Measurements from ENCODE around the gene CLEC18B. TPM values are rescaled to one million over a fixed set of nuclear protein-coding genes. Genes with fewer than 3 reads are reported as not detected.
"Not testable (repeated sequence)": the region's sequence is repeated elsewhere in the genome, so short reads cannot be mapped to it uniquely, and the experiment has no call there.

Gene CLEC18B
- total RNA-seq, result 0.09 and 0.30 TPM in 2 replicates

DNA sequence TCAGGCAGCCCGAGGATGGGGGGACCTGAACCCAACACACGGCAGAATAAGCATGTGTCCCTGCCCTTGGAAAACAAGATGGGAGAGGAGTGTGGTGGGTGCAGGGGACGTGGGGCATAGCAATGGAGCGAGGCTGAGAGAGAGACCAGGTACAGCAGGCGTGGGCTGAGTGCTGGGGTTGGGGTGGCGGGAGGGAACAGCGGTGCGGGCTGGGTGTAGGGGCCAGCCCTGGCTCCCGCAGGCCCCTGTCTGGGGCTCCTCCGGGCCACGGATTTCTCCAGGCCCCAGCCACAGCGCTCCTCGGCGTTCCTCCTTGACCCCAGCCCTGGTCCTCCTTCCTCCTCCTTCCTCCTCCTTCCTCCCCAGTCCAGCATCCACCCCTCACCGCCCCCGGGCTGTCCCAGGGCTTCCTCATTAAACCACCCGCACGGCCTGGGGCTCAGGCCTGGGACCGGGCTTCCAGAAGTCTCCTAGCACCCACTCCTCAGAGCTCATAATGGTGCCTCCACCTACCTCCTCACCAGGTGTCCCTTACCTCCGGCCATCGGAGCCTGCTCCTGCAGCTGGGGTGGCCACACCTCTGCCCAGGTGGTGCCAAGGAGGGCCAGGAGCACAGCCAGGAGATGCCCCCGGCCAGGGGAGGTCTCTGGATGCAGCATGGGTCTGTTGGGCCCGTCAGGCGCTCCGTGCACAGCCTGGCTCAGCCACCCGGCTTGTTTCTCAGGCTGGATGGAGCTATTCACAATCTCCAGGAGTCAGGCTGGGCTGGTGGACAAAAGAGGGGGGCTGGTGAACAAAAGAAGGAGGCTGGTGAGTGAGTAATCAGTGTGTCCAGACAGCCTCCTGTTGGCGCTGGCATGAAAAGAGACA lies at the start of gene CLEC18B:
Gene CLEC18B, minus strand, starts transcription at position 867 of the 870 bp plus-strand sequence. Its CDS starts 208 bp downstream, at position 659.
- H3K27me3 Mint-ChIP-seq (ENCODE audit: low read depth); H3K4me1 Mint-ChIP-seq (ENCODE audit: low read depth); intact Hi-C loops (cut with micrococcal nuclease); H3K9me3 Mint-ChIP-seq; DNase-seq (ENCODE audit: low spot score); H3K27ac Mint-ChIP-seq; H3K36me3 Mint-ChIP-seq (ENCODE audit: low read depth); H3K4me3 Mint-ChIP-seq (ENCODE audit: low read depth): not testable (repeated sequence)

DNA sequence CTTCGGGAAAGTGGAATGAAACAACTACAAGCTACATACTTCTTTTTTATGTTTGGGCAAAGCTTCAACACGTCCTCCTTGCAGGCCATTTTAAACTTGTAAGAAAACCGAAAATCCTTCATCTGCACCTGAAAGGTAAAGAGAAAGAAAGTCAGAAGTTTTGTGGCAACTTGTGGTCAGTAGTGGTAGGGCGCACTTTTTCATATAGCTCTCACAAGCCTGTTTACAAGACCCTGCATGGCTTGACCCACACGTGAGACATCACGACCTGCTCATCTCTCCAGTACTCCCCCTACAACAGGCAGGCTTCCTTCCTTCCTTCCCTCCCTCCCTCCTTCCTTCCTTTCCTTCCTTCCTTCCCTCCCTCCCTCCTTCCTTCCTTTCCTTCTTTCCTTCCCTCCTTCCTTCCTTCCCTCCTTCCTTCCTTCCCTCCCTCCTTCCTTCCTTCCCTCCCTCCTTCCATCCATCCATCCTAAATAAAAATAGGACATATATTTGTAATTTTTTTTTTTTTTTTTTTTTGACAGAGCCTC lies 48.7 kb upstream of the CLEC18B start:
- H3K27ac Mint-ChIP-seq, result no peak overlapping the region
- intact Hi-C loops (cut with micrococcal nuclease), result no loop called here
- H3K27me3 Mint-ChIP-seq (ENCODE audit: low read depth), result no peaks in the 10 kb centered on the region
- no peaks in the 10 kb centered on the region for H3K9me3 Mint-ChIP-seq
- DNase-seq (ENCODE audit: low spot score), result no peak
- peaks cover 87% of the 10 kb centered on the region for H3K36me3 Mint-ChIP-seq (ENCODE audit: low read depth)
- peaks cover 22% of the 10 kb centered on the region for H3K4me1 Mint-ChIP-seq (ENCODE audit: low read depth)
- no peak overlapping the region for H3K4me3 Mint-ChIP-seq (ENCODE audit: low read depth)

DNA sequence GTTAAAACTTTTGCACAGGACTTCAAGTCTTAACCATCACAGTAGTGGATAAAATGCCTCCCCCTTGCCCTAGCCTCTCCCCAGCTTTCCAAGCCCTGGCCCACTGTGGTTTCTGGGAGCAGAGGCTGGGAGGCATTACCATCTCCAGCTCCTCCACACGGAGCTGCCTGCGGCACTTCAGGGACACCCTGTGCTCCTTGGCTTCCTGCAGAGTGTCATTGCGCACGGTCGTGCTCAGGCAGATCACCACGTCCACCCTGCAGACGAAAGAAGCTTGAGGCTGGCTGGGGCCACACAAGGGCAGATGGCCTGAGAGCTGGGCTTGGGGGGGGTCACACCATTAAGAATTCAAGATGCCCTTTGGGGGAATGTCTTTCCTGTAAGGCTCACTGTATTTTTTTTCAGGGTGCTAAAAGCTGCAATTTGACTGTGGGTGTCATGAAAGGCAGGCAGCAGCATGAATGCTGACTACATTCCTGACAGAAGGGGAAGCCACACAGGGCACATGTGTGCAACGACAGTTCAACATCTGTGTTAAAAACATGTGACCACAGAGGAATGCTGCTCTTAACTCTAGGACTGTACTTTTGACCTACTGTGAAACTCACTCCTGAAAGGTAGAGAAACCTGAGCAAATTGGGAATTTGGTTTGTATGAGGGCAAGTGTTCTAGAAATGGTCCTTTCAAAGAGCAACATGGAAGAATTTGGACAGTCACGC lies 47.7 kb upstream of the CLEC18B start:
- intact Hi-C loops (cut with micrococcal nuclease), result no loop called here
- Mint-ChIP-seq H3K9me3 (no peaks in the 10 kb centered on the region), H3K36me3 (ENCODE audit: low read depth) (peaks cover 87% of the 10 kb centered on the region), H3K4me1 (ENCODE audit: low read depth) (peaks cover 22% of the 10 kb centered on the region), H3K27ac (no peak overlapping the region), H3K4me3 (ENCODE audit: low read depth) (no peak overlapping the region), H3K27me3 (ENCODE audit: low read depth) (no peaks in the 10 kb centered on the region)
- DNase-seq (ENCODE audit: low spot score), result no peak

DNA sequence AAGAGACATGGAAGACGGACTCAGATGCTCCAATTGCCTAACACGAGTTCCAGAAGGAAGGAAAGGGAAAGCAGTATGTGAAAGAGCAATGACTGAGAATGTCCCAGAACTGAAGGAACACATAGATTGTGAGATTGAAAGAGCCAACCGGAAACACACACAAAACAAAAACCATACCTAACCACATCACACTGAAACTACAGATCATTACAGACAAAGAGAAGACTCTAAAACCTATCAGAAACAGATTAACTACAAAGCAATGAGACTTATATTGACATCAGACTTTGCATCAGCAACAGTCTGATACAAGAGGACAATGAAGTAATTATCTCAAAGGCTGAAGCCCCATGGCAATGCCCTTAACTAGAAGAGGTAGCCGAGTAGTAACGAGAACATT lies 45.6 kb upstream of the CLEC18B start:
- Mint-ChIP-seq H3K36me3 (ENCODE audit: low read depth) (peaks cover 93% of the 10 kb centered on the region), H3K27me3 (ENCODE audit: low read depth) (no peaks in the 10 kb centered on the region), H3K27ac (no peak overlapping the region), H3K4me3 (ENCODE audit: low read depth) (no peak overlapping the region), H3K9me3 (no peaks in the 10 kb centered on the region), H3K4me1 (ENCODE audit: low read depth) (peaks cover 22% of the 10 kb centered on the region)
- DNase-seq (ENCODE audit: low spot score), result no peak
- intact Hi-C loops (cut with micrococcal nuclease), result loop anchor here (2.0 kb wide), 2 partner anchors 28 to 142 kb away; no protein-coding TSS in a partner anchor

DNA sequence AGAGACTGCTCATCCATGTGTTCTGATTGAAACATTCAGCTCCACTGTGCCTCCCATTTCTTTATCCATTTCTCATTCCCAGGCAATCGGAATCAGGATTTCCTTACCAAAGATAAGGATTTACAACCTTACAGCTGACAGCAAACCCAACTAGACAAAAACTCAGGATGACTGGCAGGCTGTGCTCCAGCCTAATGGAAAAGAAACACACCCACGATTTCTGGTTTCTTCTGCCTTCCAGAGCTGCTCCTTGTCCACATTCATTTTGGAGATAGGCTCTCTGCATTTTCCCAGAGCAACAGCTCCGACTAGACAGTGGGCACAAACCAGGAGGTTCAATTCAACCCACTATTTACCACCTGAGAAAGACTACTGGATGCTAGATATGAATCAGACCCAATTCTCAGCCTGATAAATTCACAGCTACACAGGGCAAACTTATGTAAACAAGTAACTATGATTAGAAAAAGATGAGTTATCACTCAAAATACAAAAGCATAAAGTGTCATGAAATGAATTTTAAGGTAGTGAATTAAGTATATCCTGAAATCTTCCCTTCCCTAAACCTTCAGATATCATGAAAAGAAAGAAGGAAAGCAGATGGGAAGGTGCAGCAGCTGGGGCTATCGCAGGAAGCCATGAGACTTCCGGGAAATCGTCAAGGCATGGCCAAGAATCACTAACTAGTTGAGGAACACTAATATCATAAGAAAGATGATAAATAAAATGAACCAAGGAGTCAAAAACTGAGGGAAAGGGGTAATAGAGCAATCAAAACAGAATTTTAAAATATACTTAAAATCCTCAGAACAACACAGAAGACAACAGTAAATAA lies 44.8 kb upstream of the CLEC18B start:
- no peak overlapping the region for H3K4me3 Mint-ChIP-seq (ENCODE audit: low read depth)
- H3K36me3 Mint-ChIP-seq (ENCODE audit: low read depth), result peaks cover 90% of the 10 kb centered on the region
- H3K4me1 Mint-ChIP-seq (ENCODE audit: low read depth), result peaks cover 22% of the 10 kb centered on the region
- H3K27ac Mint-ChIP-seq, result no peak overlapping the region
- intact Hi-C loops (cut with micrococcal nuclease), result loop anchor here (2.0 kb wide), 2 partner anchors 27 to 143 kb away; no protein-coding TSS in a partner anchor
- no peaks in the 10 kb centered on the region for H3K9me3 Mint-ChIP-seq
- DNase-seq (ENCODE audit: low spot score), result no peak
- no peaks in the 10 kb centered on the region for H3K27me3 Mint-ChIP-seq (ENCODE audit: low read depth)

DNA sequence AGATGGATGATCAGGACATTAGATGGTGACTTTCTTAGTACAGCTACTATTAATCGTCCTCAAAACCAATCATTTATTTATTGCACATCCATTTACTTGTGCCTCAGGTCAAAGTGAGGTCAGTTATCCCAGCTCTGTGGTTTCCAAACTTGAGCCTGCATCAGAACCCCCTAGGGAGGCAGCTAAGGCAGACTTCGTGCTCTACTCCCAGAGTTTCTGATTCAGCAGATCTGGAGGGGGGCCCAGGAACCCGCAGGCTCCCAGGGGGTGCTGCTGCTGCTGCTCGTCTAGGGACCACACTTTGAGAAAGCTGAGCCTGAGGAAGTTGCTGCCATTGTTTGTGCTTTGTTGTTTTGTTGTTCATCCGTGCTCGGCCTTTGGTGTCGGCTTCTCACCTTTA lies 44.0 kb upstream of the CLEC18B start:
- no peaks in the 10 kb centered on the region for H3K27me3 Mint-ChIP-seq (ENCODE audit: low read depth)
- no peak for DNase-seq (ENCODE audit: low spot score)
- H3K27ac Mint-ChIP-seq, result no peak overlapping the region
- intact Hi-C loops (cut with micrococcal nuclease), result no loop called here
- H3K9me3 Mint-ChIP-seq, result no peaks in the 10 kb centered on the region
- H3K4me1 Mint-ChIP-seq (ENCODE audit: low read depth), result peaks cover 22% of the 10 kb centered on the region
- H3K4me3 Mint-ChIP-seq (ENCODE audit: low read depth), result no peak overlapping the region
- H3K36me3 Mint-ChIP-seq (ENCODE audit: low read depth), result peaks cover 93% of the 10 kb centered on the region

DNA sequence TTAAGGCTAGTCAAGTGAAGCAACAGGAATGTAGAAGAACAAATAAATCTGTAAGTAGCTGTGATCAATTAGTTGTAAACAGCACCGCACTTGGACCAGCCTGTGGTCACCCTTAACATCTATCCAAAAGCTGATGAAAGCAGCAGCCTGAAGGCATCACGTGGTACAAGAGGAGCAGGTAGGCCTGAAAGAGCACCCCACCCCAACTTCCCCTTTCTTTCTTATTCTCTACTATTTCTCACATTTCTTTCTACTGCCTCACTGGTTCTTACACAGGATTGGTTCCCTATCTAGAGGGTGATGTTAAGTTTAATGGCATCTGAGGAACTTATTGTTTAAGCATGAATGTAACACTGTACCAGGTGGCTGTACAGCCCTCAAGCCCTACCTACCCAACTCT lies 42.6 kb upstream of the CLEC18B start:
- Mint-ChIP-seq H3K4me3 (ENCODE audit: low read depth) (no peak overlapping the region), H3K4me1 (ENCODE audit: low read depth) (peaks cover 22% of the 10 kb centered on the region), H3K36me3 (ENCODE audit: low read depth) (peaks cover 86% of the 10 kb centered on the region), H3K9me3 (no peaks in the 10 kb centered on the region), H3K27ac (no peak overlapping the region), H3K27me3 (ENCODE audit: low read depth) (no peaks in the 10 kb centered on the region)
- DNase-seq (ENCODE audit: low spot score), result no peak
- intact Hi-C loops (cut with micrococcal nuclease), result no loop called here

DNA sequence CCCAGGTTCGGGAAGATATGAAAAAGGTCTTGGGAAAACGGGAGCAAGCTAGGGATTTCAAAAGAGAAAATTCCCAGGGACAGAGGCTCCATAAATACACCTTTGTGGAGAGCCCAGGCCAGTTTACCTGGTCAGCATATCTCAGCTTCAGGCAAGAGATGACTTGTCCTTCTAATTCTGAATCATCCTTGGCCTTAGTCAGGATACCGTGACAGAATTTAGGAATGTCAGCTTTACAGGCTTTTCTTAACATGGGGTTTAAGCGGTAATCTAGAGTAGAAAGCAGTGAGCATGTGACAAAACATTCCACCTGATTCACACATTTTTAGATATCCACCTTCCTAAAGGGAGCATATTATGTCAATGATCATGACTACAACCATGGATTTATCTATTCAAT lies 41.1 kb upstream of the CLEC18B start:
- intact Hi-C loops (cut with micrococcal nuclease), result no loop called here
- Mint-ChIP-seq H3K27ac (no peak overlapping the region), H3K27me3 (ENCODE audit: low read depth) (no peaks in the 10 kb centered on the region), H3K4me3 (ENCODE audit: low read depth) (no peak overlapping the region), H3K4me1 (ENCODE audit: low read depth) (peaks cover 17% of the 10 kb centered on the region), H3K9me3 (no peaks in the 10 kb centered on the region), H3K36me3 (ENCODE audit: low read depth) (peaks cover 82% of the 10 kb centered on the region)
- no peak for DNase-seq (ENCODE audit: low spot score)

DNA sequence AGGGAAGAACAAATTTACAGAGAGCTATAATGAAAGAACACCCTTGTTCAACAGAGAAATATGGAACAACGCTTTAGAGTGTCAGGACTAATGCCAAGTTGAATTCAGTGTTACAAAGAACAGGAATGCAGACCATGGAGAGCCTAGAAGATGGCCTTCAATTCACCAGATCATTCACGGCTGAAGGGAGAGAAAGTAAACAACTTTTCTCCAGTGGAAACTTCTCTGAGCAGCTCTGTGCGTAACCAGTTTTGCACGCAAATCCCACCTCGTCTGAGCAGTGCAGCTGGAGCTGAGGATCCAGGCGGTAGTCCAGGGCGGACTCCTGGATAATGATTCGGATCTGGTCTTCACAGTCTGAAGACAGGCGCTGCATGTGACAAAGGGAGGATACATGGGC lies 40.5 kb upstream of the CLEC18B start:
- H3K27me3 Mint-ChIP-seq (ENCODE audit: low read depth), result no peaks in the 10 kb centered on the region
- DNase-seq (ENCODE audit: low spot score), result no peak
- peaks cover 12% of the 10 kb centered on the region for H3K4me1 Mint-ChIP-seq (ENCODE audit: low read depth)
- no peak overlapping the region for H3K27ac Mint-ChIP-seq
- H3K4me3 Mint-ChIP-seq (ENCODE audit: low read depth), result no peak overlapping the region
- no peaks in the 10 kb centered on the region for H3K9me3 Mint-ChIP-seq
- intact Hi-C loops (cut with micrococcal nuclease), result no loop called here
- H3K36me3 Mint-ChIP-seq (ENCODE audit: low read depth), result peaks cover 78% of the 10 kb centered on the region

DNA sequence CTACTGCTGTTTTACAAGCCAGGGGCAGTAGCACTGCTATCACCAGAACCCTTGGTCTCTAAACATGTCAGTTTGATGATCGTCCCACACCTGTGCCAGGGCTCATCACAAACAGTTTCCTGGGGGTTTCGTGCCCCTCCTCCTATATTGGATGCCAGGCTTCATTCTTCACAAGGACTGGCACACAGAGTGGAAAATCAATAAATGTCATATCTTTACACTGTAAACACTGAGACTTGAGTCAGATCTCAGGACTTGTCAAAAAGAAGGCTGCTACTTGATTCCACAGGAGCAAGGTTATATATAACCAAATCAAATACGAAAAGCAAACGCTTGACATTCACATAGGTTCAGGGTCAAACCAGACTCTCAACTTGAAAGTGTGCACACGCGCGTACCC lies 39.3 kb upstream of the CLEC18B start:
- Mint-ChIP-seq H3K27me3 (ENCODE audit: low read depth) (no peaks in the 10 kb centered on the region), H3K4me3 (ENCODE audit: low read depth) (no peak overlapping the region), H3K36me3 (ENCODE audit: low read depth) (peaks cover 77% of the 10 kb centered on the region), H3K9me3 (no peaks in the 10 kb centered on the region), H3K4me1 (ENCODE audit: low read depth) (peaks cover under 1% of the 10 kb centered on the region), H3K27ac (no peak overlapping the region)
- intact Hi-C loops (cut with micrococcal nuclease), result no loop called here
- DNase-seq (ENCODE audit: low spot score), result no peak

DNA sequence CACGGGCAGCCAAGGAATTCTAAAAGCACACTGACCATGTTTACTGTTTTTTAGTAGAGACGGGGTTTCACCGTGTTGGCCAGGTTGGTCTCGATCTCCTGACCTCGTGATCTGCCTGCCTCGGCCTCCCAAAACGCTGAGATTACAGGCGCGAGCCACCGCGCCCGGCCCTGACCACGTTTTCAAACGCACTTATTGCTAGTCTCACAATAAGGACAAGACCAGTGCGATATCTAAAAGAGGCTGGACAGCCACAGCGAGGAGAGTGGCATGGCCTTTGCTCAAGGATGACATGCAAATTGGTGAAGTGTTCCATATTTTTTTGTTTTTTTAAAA lies 35.0 kb upstream of the CLEC18B start:
- H3K36me3 Mint-ChIP-seq (ENCODE audit: low read depth), result peaks cover 64% of the 10 kb centered on the region
- no peak overlapping the region for H3K27ac Mint-ChIP-seq
- no peaks in the 10 kb centered on the region for H3K4me1 Mint-ChIP-seq (ENCODE audit: low read depth)
- H3K9me3 Mint-ChIP-seq, result no peaks in the 10 kb centered on the region
- intact Hi-C loops (cut with micrococcal nuclease), result no loop called here
- H3K4me3 Mint-ChIP-seq (ENCODE audit: low read depth), result no peak overlapping the region
- no peaks in the 10 kb centered on the region for H3K27me3 Mint-ChIP-seq (ENCODE audit: low read depth)
- DNase-seq (ENCODE audit: low spot score), result no peak

DNA sequence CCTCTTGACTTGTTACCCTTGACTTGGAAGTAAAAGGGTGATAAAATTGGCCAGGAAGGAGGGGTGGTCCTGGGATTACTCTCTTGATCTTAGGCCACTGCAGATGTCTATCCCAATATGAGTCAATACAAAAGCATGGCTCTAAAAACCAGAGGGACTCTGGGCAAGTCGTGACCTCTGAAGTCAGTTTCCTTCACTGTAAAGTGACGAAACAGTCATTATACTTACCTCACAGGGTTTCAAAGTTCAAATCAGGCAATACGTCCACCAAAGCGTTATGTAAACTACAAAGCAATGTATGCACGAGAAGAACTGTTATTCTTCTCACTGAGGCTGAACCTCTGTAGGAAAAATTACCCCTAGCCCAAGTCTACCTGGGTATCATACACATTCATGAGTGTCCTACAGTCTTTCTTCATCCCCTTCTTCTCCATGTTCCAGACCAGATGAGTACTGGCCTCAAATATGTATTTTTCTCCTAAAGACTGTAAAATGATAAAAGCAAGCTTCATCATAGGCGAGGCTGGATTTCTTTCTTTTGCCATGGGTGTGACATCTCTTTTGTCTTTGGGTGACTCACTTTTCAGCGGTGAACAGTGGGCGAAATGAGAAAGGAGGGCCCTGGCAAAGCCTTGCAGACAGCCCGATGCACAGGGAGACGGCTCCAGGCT lies 34.5 kb upstream of the CLEC18B start:
- intact Hi-C loops (cut with micrococcal nuclease), result no loop called here
- Mint-ChIP-seq H3K36me3 (ENCODE audit: low read depth) (peaks cover 66% of the 10 kb centered on the region), H3K4me1 (ENCODE audit: low read depth) (no peaks in the 10 kb centered on the region), H3K27me3 (ENCODE audit: low read depth) (no peaks in the 10 kb centered on the region), H3K4me3 (ENCODE audit: low read depth) (no peak overlapping the region), H3K27ac (no peak overlapping the region), H3K9me3 (no peaks in the 10 kb centered on the region)
- DNase-seq (ENCODE audit: low spot score), result no peak

All from activated T-helper 2 cell treated with anti-CD3 and anti-CD28 coated beads, Interferon-gamma antibody, Interleukin-2, Interleukin-4, amounts not matched to agents 10 μg/mL and 5 μg/mL and 100 μg/mL, durations not matched to agents 14 hours and 24 hours and 36 hours (primary cell).